Activated CD4-positive, alpha-beta T cell treated with anti-CD3 and anti-CD28 coated beads, Interleukin-10, Interleukin-2, amounts not matched to agents 100 ng/mL and 50 ng/mL, durations not matched to agents 16 hours and 8 hours (primary cell): Measurements from ENCODE around the gene DAPK1.

Source experiments
- DNase-seq: peaks from one replicate; pipeline ENCODE4 v3.0.0-alpha.2; 2020

DAPK1 gene

DNA sequence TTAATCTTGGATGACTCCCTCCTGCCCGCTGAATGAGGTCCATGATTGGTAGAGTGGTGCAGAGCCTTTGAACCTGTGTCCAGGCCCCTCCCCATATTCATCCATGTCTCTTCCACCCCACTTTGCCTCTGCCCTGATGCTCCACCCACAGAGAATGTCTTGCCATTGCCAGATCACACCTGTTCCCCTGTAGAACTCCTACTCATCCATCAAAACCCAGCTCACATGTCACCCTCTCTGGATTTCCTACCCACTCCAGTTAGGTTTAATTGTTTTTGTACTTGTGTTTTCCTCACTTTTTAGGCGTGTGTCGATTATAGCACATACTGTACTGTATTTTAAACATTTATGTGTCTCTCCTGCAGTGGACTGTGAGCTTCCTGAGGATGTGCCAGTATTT lies 121.3 kb downstream of the DAPK1 start:
- DNase-seq, result no peak

- no peak for DNase-seq
Observed at GRCh38 chr9:87619346-87619745, 121.7 kb downstream of the DAPK1 start.

GRCh38 chr9:87620731-87621322 lies 123.2 kb downstream of the DAPK1 start:
- no peak for DNase-seq

- DNase-seq, result no peak
Observed at GRCh38 chr9:87622098-87622497, 124.4 kb downstream of the DAPK1 start.

DNA sequence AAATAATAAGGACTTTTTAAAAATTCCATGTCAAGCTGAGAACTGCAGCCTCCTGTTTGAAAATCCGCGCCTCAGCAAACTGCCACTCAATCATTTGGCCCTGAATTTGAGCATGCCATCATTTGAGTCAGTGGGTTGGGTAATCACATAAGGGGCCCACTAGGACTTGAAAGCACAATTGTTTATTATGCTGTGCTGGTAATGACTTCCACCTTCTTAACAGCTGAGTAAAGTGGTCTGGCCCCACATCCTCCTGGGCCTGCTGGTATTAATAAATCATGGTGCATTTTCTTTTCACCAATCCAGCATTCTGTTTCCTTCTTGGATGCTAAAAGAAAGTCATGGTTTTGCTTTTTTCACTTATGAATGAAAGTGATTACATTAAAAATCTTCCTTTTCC lies 125.3 kb downstream of the DAPK1 start:
- DNase-seq, result no peak

GRCh38 chr9:87628346-87628745 lies 130.7 kb downstream of the DAPK1 start:
- no peak for DNase-seq

DNA sequence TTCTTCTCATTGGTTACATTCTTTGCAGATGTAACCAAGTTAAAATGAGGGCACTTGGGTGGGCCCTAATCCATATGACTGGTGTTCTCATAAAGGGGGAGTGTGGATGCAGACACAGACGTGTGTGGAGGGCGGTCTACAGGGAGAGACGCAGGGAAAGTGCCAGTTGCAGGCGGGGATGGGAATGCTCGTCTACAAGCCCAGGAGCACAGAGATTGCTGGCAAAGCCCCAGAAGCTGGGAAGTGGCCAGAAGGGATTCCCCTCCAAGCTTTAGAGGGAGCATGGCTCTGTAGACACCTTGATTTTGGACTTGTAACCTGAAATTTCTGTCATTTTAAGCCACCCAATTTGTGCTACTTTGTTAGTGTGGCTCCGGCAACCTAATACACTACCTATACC lies 131.4 kb downstream of the DAPK1 start:
- DNase-seq, result no peak

DNA sequence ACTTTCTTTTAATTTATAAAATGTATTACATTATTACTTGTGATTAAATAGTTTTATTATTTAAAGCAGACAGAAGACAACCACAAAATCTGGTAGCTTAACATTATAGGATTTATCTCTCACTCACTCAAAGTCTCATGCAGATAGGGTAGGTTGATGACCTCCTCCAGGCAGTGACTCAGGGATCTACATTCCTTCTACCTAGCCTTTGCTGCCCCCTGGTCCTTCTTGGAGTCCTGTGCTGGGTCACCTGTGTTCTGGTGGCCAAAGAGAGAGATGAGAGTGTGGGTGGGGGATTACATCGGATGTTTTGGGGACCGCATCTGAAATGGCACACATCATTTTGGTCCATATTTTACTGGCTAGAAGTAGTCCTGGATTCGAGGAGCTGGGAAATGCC lies 132.6 kb downstream of the DAPK1 start:
- DNase-seq, result no peak

DNA sequence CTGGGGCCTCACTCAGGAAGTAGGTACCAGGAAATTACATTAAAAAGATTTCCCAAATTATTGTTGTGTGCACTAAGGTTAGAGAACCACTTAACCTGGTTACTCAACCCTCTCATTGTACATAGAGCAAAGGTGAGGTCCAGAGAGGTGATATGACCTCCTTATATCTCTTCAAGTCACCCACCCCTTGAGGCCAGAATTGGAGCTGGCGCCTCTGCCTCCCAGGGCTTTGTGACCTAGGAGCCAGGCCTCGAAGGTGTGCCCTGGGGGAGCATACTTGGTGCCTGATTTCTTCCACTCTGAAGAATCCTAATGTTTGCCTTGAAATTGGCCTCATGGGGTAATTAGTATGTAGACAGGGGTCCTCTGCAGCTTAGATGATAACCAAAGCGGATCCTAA lies 133.2 kb downstream of the DAPK1 start:
- no peak for DNase-seq

GRCh38 chr9:87635656-87636501 lies 138.2 kb downstream of the DAPK1 start:
- DNase-seq, result no peak

DNA sequence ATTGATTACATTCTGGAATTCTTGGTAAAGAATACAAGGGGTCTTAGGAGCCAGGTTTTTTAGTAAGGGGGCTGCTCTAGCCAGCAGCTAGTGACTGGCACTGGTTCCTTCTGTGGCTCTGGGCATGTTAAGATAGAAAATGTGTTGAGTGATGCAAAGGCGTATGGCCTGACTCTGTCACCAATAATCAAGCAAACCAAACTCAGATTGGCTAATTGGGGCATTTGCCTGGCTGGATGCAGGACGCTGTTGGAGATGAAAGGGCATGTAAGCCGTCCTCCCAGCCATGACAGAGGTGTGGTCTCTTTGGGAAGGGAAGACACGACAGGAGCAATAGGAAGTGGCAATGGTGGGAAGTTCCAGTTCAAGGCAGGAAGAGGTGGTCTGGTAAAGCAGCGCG lies 140.6 kb downstream of the DAPK1 start:
- no peak for DNase-seq

DNA sequence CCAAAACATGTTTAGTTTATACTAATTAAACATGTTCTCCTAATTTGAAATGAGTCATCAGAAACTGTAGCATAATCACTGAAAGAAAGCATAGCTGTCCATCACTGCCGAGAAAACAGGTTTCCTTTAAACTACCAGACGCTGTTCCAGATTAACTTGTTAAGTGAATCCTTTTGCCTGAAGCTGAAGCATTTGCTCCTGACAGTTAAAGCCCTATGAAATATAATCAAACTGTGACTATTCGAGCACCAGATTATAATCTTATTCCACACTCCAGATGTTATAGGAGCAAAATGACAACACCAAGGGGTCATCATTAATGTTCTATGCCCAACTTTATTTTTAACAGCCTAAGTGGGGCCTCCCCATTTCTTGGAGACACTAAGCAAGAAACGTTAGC lies 142.3 kb downstream of the DAPK1 start:
- no peak for DNase-seq

DNA sequence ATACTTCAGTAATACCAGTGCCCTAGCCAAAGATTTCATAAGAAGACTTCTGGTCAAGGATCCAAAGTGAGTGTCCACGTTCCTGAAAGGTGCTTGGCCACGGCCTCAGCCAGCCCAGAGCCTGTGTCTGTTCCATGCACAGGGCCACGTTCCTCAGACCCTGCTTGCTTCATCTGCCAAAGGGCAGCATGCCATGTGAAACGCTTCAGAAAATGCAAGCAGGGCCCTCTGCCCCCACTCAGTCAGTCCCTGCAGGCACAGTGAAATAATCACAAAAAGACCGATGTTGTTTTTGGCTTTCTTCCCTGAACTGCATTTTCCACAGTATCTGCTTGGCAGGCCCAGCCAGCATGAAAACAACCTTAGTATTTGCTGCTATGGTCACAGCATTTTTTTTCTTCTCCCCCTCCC lies 142.7 kb downstream of the DAPK1 start:
- DNase-seq, result no peak

DNA sequence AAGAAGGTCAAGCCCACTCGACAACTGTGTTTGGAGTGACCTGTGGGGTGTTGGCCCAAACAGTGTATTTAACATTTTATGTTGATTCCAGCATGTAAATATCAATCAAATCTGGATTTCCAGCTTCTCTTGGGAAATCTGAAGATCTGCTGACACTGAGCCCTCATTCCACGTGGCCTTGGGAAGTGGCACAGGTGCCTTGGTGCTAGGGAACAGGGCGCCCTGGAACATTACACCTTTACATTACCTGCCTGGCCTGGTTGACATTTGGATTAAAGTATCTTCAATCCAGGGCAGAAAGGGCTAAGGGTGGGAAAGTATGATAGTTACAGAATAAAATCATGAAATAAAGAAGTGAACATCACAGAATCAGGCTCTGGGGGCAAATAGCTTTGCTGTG lies 143.4 kb downstream of the DAPK1 start:
- DNase-seq, result no peak

DNA sequence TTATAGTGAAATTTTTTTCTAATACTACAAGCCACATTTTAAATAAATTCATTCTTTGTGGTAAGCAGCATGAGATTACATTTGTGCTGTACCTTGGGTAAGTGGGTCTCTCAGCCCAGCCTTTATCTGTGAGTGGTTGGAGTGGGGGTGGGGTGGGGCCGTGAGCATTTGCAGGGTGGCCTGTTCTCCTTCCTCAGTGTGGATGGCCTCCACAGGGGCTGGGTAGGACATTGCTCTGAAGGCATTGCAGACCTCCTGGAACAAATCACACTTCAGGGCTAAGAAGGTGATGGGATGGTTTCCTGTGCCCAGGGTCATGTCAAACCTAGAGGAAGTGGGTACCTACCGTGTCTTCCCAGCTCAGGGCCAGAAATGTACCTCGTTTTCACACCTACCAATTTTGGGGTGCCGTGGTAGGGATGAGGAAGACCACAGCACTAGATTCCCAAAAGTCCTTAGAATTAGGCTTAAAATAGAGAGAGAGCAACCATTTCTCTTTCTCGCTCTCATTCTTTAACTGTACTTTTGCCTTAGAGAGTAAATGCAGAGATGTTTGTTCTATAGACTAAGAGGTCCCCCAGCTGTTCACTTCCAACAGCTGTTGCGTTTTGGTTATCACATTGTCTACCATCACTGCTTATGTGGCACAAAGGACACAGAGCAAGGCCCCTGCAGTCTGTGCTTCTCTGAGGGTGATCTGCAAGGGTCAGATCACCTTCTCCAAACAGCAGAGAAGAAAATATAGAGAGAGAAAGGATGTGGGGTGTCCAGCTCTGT lies 144.9 kb downstream of the DAPK1 start:
- DNase-seq, result no peak

GRCh38 chr9:87643107-87643650 lies 145.5 kb downstream of the DAPK1 start:
- no peak for DNase-seq

- no peak for DNase-seq
Observed at GRCh38 chr9:87643778-87644570, 146.3 kb downstream of the DAPK1 start.

GRCh38 chr9:87644659-87645058 lies 147.0 kb downstream of the DAPK1 start:
- no peak for DNase-seq

DNA sequence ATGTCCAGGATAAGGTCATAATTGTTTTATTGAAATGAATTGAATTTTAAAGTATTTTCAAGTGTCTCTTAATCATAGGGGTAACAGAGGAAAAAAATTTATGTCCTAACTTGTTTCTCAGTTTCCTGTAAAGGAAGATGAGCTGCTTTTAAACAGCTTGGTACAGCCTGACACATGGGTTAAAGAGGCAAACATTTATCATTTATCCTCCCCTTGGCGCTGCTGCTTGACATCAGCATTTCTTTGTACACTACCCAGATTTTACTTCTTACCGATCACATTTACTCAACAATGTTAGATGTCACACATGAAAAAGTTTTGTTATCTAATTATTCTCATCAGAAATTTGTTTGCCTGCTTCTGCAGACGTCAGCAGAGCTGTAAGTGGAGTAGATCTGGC lies 148.9 kb downstream of the DAPK1 start:
- no peak for DNase-seq

DNA sequence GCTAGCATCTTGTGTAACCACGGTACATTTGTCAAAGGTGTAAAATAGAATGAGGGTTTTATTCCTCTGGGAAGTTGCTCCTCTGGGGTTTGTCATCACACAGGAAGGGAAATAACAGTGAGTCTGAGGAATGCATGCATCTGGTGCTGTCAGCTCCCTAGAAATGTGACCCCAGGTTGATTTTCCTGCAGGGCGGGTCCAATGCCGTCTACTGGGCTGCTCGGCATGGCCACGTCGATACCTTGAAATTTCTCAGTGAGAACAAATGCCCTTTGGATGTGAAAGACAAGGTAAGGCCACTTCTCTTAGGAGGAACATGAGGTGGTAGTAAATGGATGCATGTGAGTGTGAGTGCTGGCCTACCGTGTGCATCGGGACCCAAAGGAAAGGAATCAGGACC lies 149.4 kb downstream of the DAPK1 start:
- DNase-seq, result no peak

GRCh38 chr9:87648606-87649005 lies 150.9 kb downstream of the DAPK1 start:
- no peak for DNase-seq

GRCh38 chr9:87650611-87651295 lies 153.1 kb downstream of the DAPK1 start:
- DNase-seq, result no peak
